MG63 (cell line): ENCODE results near the gene NOX3. TPM values are rescaled to one million over a fixed set of nuclear protein-coding genes. Genes with fewer than 3 reads are reported as not detected.
"Not testable (repeated sequence)": the region's sequence is repeated elsewhere in the genome, so short reads cannot be mapped to it uniquely, and the experiment has no call there.

Experiments used
- DNase-seq: peaks from one replicate; pipeline ENCODE4 v3.0.0-alpha.2; 2020
- H3K27me3 ChIP-seq: fragments of 250-450 bp; sonication (Bioruptor Pico); 2 replicates; pipeline ENCODE4 v1.5.1; 2020; ENCODE audit warnings: mild to moderate bottlenecking, moderate library complexity
- H3K36me3 ChIP-seq: fragments of 250-450 bp; sonication (Bioruptor Pico); 2 replicates; pipeline ENCODE4 v1.5.1; 2020; ENCODE audit warnings: mild to moderate bottlenecking, moderate library complexity
- H3K4me3 ChIP-seq: fragments of 250-450 bp; sonication (Bioruptor Pico); 2 replicates; pipeline ENCODE4 v1.5.1; 2020; ENCODE audit warnings: mild to moderate bottlenecking, moderate library complexity
- H3K9me3 ChIP-seq: fragments of 250-450 bp; sonication (Bioruptor Pico); 2 replicates; pipeline ENCODE4 v1.5.1; 2020; ENCODE audit warnings: mild to moderate bottlenecking, moderate library complexity
- total RNA-seq: library from RNA; depleted of rRNA; stranded (reverse); fragments of >200 nt; shearing (Covaris generic); gene quantifications from 2 replicates; pipeline ENCODE4 v1.2.3, GENCODE V29; 2014; ENCODE audit warnings: low replicate concordance

The NOX3 gene
- total RNA-seq, 1 experiment from 2014 or later, result not detected

GRCh38 chr6:155483858-155484257 lies 28.2 kb upstream of the NOX3 start:
- Histone ChIP-seq H3K27me3 (no peaks in the 10 kb centered on the region), H3K36me3 (no peaks in the 10 kb centered on the region), H3K4me3 (no peak overlapping the region), H3K9me3 (no peaks in the 10 kb centered on the region)
- no peak for DNase-seq

- Histone ChIP-seq H3K9me3 (no peaks in the 10 kb centered on the region), H3K36me3 (no peaks in the 10 kb centered on the region), H3K4me3 (no peak overlapping the region), H3K27me3 (no peaks in the 10 kb centered on the region)
- no peak for DNase-seq
Observed at GRCh38 chr6:155481215-155481614, 25.6 kb upstream of the NOX3 start.

- H3K27me3 ChIP-seq, result no peaks in the 10 kb centered on the region
- no peaks in the 10 kb centered on the region; the same call in 1 of the 2 replicates for H3K9me3 ChIP-seq
- peak; percentile 5 for DNase-seq
- H3K36me3 ChIP-seq, result no peaks in the 10 kb centered on the region
- H3K4me3 ChIP-seq, result peak overlapping the region; percentile 8; the same call in 1 of the 2 replicates
Observed at GRCh38 chr6:155473741-155474140, 18.1 kb upstream of the NOX3 start.

- Histone ChIP-seq H3K27me3 (no peaks in the 10 kb centered on the region), H3K4me3 (no peak overlapping the region), H3K9me3 (no peaks in the 10 kb centered on the region; the same call in 1 of the 2 replicates), H3K36me3 (no peaks in the 10 kb centered on the region)
- no peak for DNase-seq
Observed at GRCh38 chr6:155472886-155473285, 17.2 kb upstream of the NOX3 start.

GRCh38 chr6:155470979-155471616 lies 15.5 kb upstream of the NOX3 start:
- not testable (repeated sequence) for H3K9me3 ChIP-seq, DNase-seq, H3K27me3 ChIP-seq, H3K36me3 ChIP-seq, H3K4me3 ChIP-seq

GRCh38 chr6:155468543-155468942 lies 12.9 kb upstream of the NOX3 start:
- H3K4me3 ChIP-seq, H3K27me3 ChIP-seq, H3K36me3 ChIP-seq, DNase-seq, H3K9me3 ChIP-seq: not testable (repeated sequence)

- no peak for DNase-seq
- H3K27me3 ChIP-seq, result no peaks in the 10 kb centered on the region
- H3K36me3 ChIP-seq, result no peaks in the 10 kb centered on the region
- H3K4me3 ChIP-seq, result no peak overlapping the region
- H3K9me3 ChIP-seq, result no peaks in the 10 kb centered on the region; the same call in 1 of the 2 replicates
Observed at GRCh38 chr6:155466539-155466938, 10.9 kb upstream of the NOX3 start.

- no peaks in the 10 kb centered on the region; the same call in 1 of the 2 replicates for H3K9me3 ChIP-seq
- no peaks in the 10 kb centered on the region for H3K36me3 ChIP-seq
- H3K4me3 ChIP-seq, result no peak overlapping the region
- no peak for DNase-seq
- no peaks in the 10 kb centered on the region for H3K27me3 ChIP-seq
Observed at GRCh38 chr6:155461556-155461955, 5.9 kb upstream of the NOX3 start.

- H3K36me3 ChIP-seq, result no peaks in the 10 kb centered on the region
- H3K4me3 ChIP-seq, result no peak overlapping the region
- DNase-seq, result no peak
Observed at GRCh38 chr6:155454471-155454870, 1.2 kb downstream of the NOX3 start.

GRCh38 chr6:155454008-155454407 lies 1.6 kb downstream of the NOX3 start:
- H3K36me3 ChIP-seq, result no peaks in the 10 kb centered on the region
- no peak for DNase-seq
- no peak overlapping the region for H3K4me3 ChIP-seq
- no peaks in the 10 kb centered on the region for H3K9me3 ChIP-seq
- no peaks in the 10 kb centered on the region for H3K27me3 ChIP-seq

More at GRCh38 chr6:155454471-155454870, 1.2 kb downstream of the NOX3 start:
- Histone ChIP-seq H3K27me3 (no peaks in the 10 kb centered on the region), H3K9me3 (no peaks in the 10 kb centered on the region)

- no peak for DNase-seq
Observed at GRCh38 chr6:155452576-155452975, 3.1 kb downstream of the NOX3 start.

GRCh38 chr6:155451530-155451929 lies 4.1 kb downstream of the NOX3 start:
- DNase-seq, H3K9me3 ChIP-seq, H3K4me3 ChIP-seq, H3K27me3 ChIP-seq, H3K36me3 ChIP-seq: not testable (repeated sequence)

More at GRCh38 chr6:155452576-155452975, 3.1 kb downstream of the NOX3 start:
- no peaks in the 10 kb centered on the region for H3K36me3 ChIP-seq
- no peaks in the 10 kb centered on the region for H3K9me3 ChIP-seq
- no peak overlapping the region for H3K4me3 ChIP-seq
- H3K27me3 ChIP-seq, result no peaks in the 10 kb centered on the region

GRCh38 chr6:155450240-155450581 lies 5.4 kb downstream of the NOX3 start:
- H3K4me3 ChIP-seq, result no peak overlapping the region
- H3K36me3 ChIP-seq, result no peaks in the 10 kb centered on the region
- no peak for DNase-seq
- H3K27me3 ChIP-seq, result no peaks in the 10 kb centered on the region
- no peaks in the 10 kb centered on the region for H3K9me3 ChIP-seq

GRCh38 chr6:155449450-155450239 lies 6.0 kb downstream of the NOX3 start:
- Histone ChIP-seq H3K36me3 (no peaks in the 10 kb centered on the region), H3K9me3 (no peaks in the 10 kb centered on the region), H3K4me3 (no peak overlapping the region), H3K27me3 (no peaks in the 10 kb centered on the region)
- DNase-seq, result no peak

GRCh38 chr6:155448668-155449449 lies 6.8 kb downstream of the NOX3 start:
- H3K36me3 ChIP-seq, result no peaks in the 10 kb centered on the region
- no peaks in the 10 kb centered on the region for H3K27me3 ChIP-seq
- no peak overlapping the region for H3K4me3 ChIP-seq
- no peak for DNase-seq
- no peaks in the 10 kb centered on the region for H3K9me3 ChIP-seq

- Histone ChIP-seq H3K4me3 (no peak overlapping the region), H3K36me3 (no peaks in the 10 kb centered on the region), H3K27me3 (no peaks in the 10 kb centered on the region), H3K9me3 (no peaks in the 10 kb centered on the region)
- DNase-seq, result no peak
Observed at GRCh38 chr6:155447949-155448348, 7.7 kb downstream of the NOX3 start.
